PC-3 (cell line): ENCODE results near the gene ST6GALNAC5. TPM values are rescaled to one million over a fixed set of nuclear protein-coding genes. Genes with fewer than 3 reads are reported as not detected.

Experiments used
- ATAC-seq: fragments of 200-7000 bp; cut with Tn5 transposase; 2 replicates; pipeline ENCODE4 v1.9.1; 2020; ENCODE audit warnings: mild to moderate bottlenecking, moderate library complexity
- BruUV-seq: library from RNA; stranded (reverse); fragments of 400-500 nt; replicated peaks from 2 replicates; lab custom pipeline; 2021; lab: Mats Ljungman, UMichigan
- CTCF ChIA-PET: fragments of 300-600 bp; sonication (Branson Sonifier 250); formaldehyde crosslinking; loops from one replicate; lab custom pipeline; 2022; ENCODE audit warnings: antibody characterized with exemption; lab: Charles Lee
- POLR2A ChIA-PET: fragments of 300-600 bp; sonication (Branson Sonifier 250); formaldehyde crosslinking; loops from one replicate; lab custom pipeline; 2022; ENCODE audit warnings: antibody characterized with exemption; ENCODE audit not compliant: unreplicated experiment; lab: Charles Lee
- DNase-seq: peaks from one replicate; pipeline ENCODE4 v3.0.0-alpha.2; 2015
- H2AFZ ChIP-seq: fragments of 300-600 bp; sonication (generic); 2 replicates; pipeline ENCODE4 v1.6.0; 2016; ENCODE audit warnings: antibody characterized with exemption, low read length
- H3F3A ChIP-seq: fragments of 300-600 bp; sonication (generic); one replicate; pipeline ENCODE4 v1.6.0; 2017; ENCODE audit warnings: antibody characterized with exemption, low read length, control low read depth, mild to moderate bottlenecking; ENCODE audit not compliant: unreplicated experiment
- H3K27ac ChIP-seq: fragments of 300-600 bp; sonication (generic); 2 replicates; pipeline ENCODE4 v1.5.1; 2016; ENCODE audit warnings: mild to moderate bottlenecking, low read length
- H3K27me3 ChIP-seq: fragments of 300-600 bp; sonication (generic); 2 replicates; pipeline ENCODE4 v1.6.1; 2016; ENCODE audit warnings: low read length, mixed read lengths
- H3K36me3 ChIP-seq: fragments of 300-600 bp; sonication (generic); 2 replicates; pipeline ENCODE4 v1.6.1; 2016; ENCODE audit warnings: low read depth, mixed run types, low read length, mixed read lengths
- H3K4me1 ChIP-seq: fragments of 300-600 bp; sonication (generic); 2 replicates; pipeline ENCODE4 v1.5.1; 2016; ENCODE audit warnings: low read length; ENCODE audit not compliant: insufficient read depth
- H3K4me2 ChIP-seq: fragments of 300-600 bp; sonication (generic); 2 replicates; pipeline ENCODE4 v1.6.0; 2016; ENCODE audit warnings: low read length
- H3K4me3 ChIP-seq: fragments of 300-600 bp; sonication (generic); 2 replicates; pipeline ENCODE4 v1.5.1; 2016; ENCODE audit warnings: mild to moderate bottlenecking, low read length, mixed read lengths
- H3K79me2 ChIP-seq: fragments of 300-600 bp; sonication (generic); 2 replicates; pipeline ENCODE4 v1.6.1; 2017; ENCODE audit warnings: low read length, mixed read lengths
- H3K9ac ChIP-seq: fragments of 300-600 bp; sonication (generic); 2 replicates; pipeline ENCODE4 v1.6.0; 2016; ENCODE audit warnings: mild to moderate bottlenecking, low read length
- H3K9me2 ChIP-seq: fragments of 300-600 bp; sonication (generic); replicated peaks from 2 replicates; pipeline ENCODE4 v1.6.1; 2016; ENCODE audit warnings: mixed run types, low read length, mixed read lengths
- H3K9me3 ChIP-seq: fragments of 300-600 bp; sonication (generic); 2 replicates; pipeline ENCODE4 v1.6.1; 2016; ENCODE audit warnings: low read length, mixed read lengths
- H4K20me1 ChIP-seq: fragments of 300-600 bp; sonication (generic); 2 replicates; pipeline ENCODE4 v1.6.1; 2016; ENCODE audit warnings: low read length, mixed read lengths
- CTCF ChIP-seq: fragments of 300-600 bp; sonication (generic); conservative IDR thresholded peaks from 2 replicates; pipeline ENCODE4 v1.5.1; 2017; ENCODE audit warnings: antibody characterized with exemption, low read depth, mild to moderate bottlenecking, low read length
- EZH2 ChIP-seq: fragments of 300-600 bp; sonication (generic); IDR thresholded peaks from one replicate; pipeline ENCODE4 v1.6.1; 2017; ENCODE audit warnings: antibody characterized with exemption, mild to moderate bottlenecking, low read length; ENCODE audit not compliant: unreplicated experiment
- EZH2phosphoT487 ChIP-seq: fragments of 300-600 bp; sonication (generic); IDR thresholded peaks from 2 replicates; pipeline ENCODE4 v1.6.1; 2018; ENCODE audit warnings: mild to moderate bottlenecking, antibody characterized with exemption, low read length, borderline replicate concordance
- intact Hi-C: fragments of 100-400 bp; cut with micrococcal nuclease; formaldehyde crosslinking; loops from 2 replicates; pipeline ENCODE4 v1.9.0; 2023
- total RNA-seq: library from RNA; depleted of rRNA; stranded (reverse); fragments of >200 nt; gene quantifications from 2 replicates; pipeline ENCODE4 v1.2.3, GENCODE V29; 2014

The ST6GALNAC5 gene
- total RNA-seq, 1 experiment from 2014 or later: 0.36 TPM

GRCh38 chr1:76857138-76857537 lies 10.1 kb upstream of the ST6GALNAC5 start:
- no peaks in the 10 kb centered on the region for H4K20me1 ChIP-seq
- TF ChIP-seq EZH2phosphoT487 (no peak), CTCF (no peak), EZH2 (no peak)
- H3K27me3 ChIP-seq: peaks cover 53% of the 10 kb centered on the region
- H2AFZ ChIP-seq: no peak overlapping the region
- no peaks in the 10 kb centered on the region for H3K36me3 ChIP-seq
- ATAC-seq (no peak), DNase-seq (no peak)
- no peaks in the 10 kb centered on the region for H3K9me3 ChIP-seq
- H3K9ac ChIP-seq: no peak overlapping the region
- no peaks in the 10 kb centered on the region for H3K9me2 ChIP-seq
- H3K79me2 ChIP-seq: no peaks in the 10 kb centered on the region
- intact Hi-C loops: no loop called here
- H3K27ac ChIP-seq: no peak overlapping the region
- no peak overlapping the region for H3K4me3 ChIP-seq
- no peaks in the 10 kb centered on the region for H3F3A ChIP-seq
- POLR2A ChIA-PET: no interaction called here
- no peak overlapping the region for H3K4me2 ChIP-seq
- CTCF ChIA-PET: no interaction called here
- no peaks in the 10 kb centered on the region for H3K4me1 ChIP-seq
- no TSS peak for BruUV-seq

GRCh38 chr1:76857973-76858372 lies 9.3 kb upstream of the ST6GALNAC5 start:
- ChIA-PET CTCF (no interaction called here), POLR2A (no interaction called here)
- TF ChIP-seq EZH2phosphoT487 (no peak), CTCF (no peak), EZH2 (no peak)
- H3K4me3 ChIP-seq: no peak overlapping the region
- no peak overlapping the region for H3K4me2 ChIP-seq
- H2AFZ ChIP-seq: no peak overlapping the region
- no TSS peak for BruUV-seq
- intact Hi-C loops: no loop called here
- ATAC-seq: no peak
- H3K36me3 ChIP-seq: no peaks in the 10 kb centered on the region
- no peak overlapping the region for H3K9ac ChIP-seq
- H3K27me3 ChIP-seq: peaks cover 53% of the 10 kb centered on the region
- no peaks in the 10 kb centered on the region for H3K4me1 ChIP-seq
- DNase-seq: no peak
- no peak overlapping the region for H3K27ac ChIP-seq
- no peaks in the 10 kb centered on the region for H3F3A ChIP-seq
- H3K79me2 ChIP-seq: no peaks in the 10 kb centered on the region
- no peaks in the 10 kb centered on the region for H3K9me3 ChIP-seq
- H3K9me2 ChIP-seq: no peaks in the 10 kb centered on the region
- H4K20me1 ChIP-seq: no peaks in the 10 kb centered on the region

GRCh38 chr1:76861149-76861548 lies 6.1 kb upstream of the ST6GALNAC5 start:
- H3K9ac ChIP-seq: no peak overlapping the region
- no peak for DNase-seq
- H4K20me1 ChIP-seq: no peaks in the 10 kb centered on the region
- H3K9me3 ChIP-seq: no peaks in the 10 kb centered on the region
- no peak overlapping the region for H3K4me2 ChIP-seq
- H3K36me3 ChIP-seq: no peaks in the 10 kb centered on the region
- POLR2A ChIA-PET: no interaction called here
- H2AFZ ChIP-seq: no peak overlapping the region
- no peaks in the 10 kb centered on the region for H3K9me2 ChIP-seq
- CTCF ChIA-PET: no interaction called here
- no peak for ATAC-seq
- H3K27me3 ChIP-seq: peaks cover 67% of the 10 kb centered on the region
- H3K27ac ChIP-seq: no peak overlapping the region
- TF ChIP-seq EZH2 (no peak), EZH2phosphoT487 (no peak), CTCF (no peak)
- H3K4me1 ChIP-seq: no peaks in the 10 kb centered on the region
- intact Hi-C loops: no loop called here
- no peaks in the 10 kb centered on the region for H3F3A ChIP-seq
- no peak overlapping the region for H3K4me3 ChIP-seq
- no peaks in the 10 kb centered on the region for H3K79me2 ChIP-seq
- BruUV-seq: no TSS peak
